HL-60 (cell line): Measurements from ENCODE around the gene CASS4.

ENCODE experiments used
- CTCF ChIP-seq: IDR thresholded peaks from one replicate; pipeline ENCODE4 v1.5.1; 2011; ENCODE audit warnings: low read length, control low read depth, inconsistent platforms; ENCODE audit not compliant: insufficient read depth
- GABPA ChIP-seq: IDR thresholded peaks from 2 replicates; pipeline ENCODE4 v1.6.1; 2012; ENCODE audit warnings: low read depth
- POLR2AphosphoS5 ChIP-seq: IDR thresholded peaks from 2 replicates; pipeline ENCODE4 v1.6.1; 2012; ENCODE audit warnings: low read depth
- REST ChIP-seq: IDR thresholded peaks from 2 replicates; pipeline ENCODE4 v1.6.1; 2012; ENCODE audit warnings: low read depth; ENCODE audit not compliant: insufficient replicate concordance

GRCh38 chr20:56417402-56417801, 5.3 kb downstream of the CASS4 start:
- TF ChIP-seq CTCF: no peak
- TF ChIP-seq REST: no peak
- TF ChIP-seq GABPA: no peak
- no peak for TF ChIP-seq POLR2AphosphoS5
